Measurements from ENCODE around the gene AKT1.

The AKT1 gene

GRCh38 chr14:104788161-104788818 lies 7.3 kb downstream of the AKT1 start:
- in situ Hi-C loops (cut with MboI; ENCODE audit: low sequenced_read_pairs, unreplicated experiment) = no loop called here
- TF ChIP-seq CTCF (IDR thresholded peaks at IDR 0.05; ENCODE audit: borderline replicate concordance, control extremely low read depth, extremely low read depth, insufficient read depth, missing control alignments) = no peak
- DNase-seq (ENCODE audit: low spot score) = no peak

- in situ Hi-C loops (cut with MboI; ENCODE audit: low sequenced_read_pairs, unreplicated experiment) = no loop called here
- no peak for TF ChIP-seq CTCF (IDR thresholded peaks at IDR 0.05; ENCODE audit: borderline replicate concordance, control extremely low read depth, extremely low read depth, insufficient read depth, missing control alignments)
- no peak for DNase-seq (ENCODE audit: low spot score)
Measured at GRCh38 chr14:104787736-104788135, 7.8 kb downstream of the AKT1 start.

- TF ChIP-seq CTCF (IDR thresholded peaks at IDR 0.05; ENCODE audit: borderline replicate concordance, control extremely low read depth, extremely low read depth, insufficient read depth, missing control alignments) = no peak
- no peak for DNase-seq (ENCODE audit: low spot score)
- in situ Hi-C loops (cut with MboI; ENCODE audit: low sequenced_read_pairs, unreplicated experiment) = no loop called here
Measured at GRCh38 chr14:104786726-104787675, 8.5 kb downstream of the AKT1 start.

- no peak for TF ChIP-seq CTCF (IDR thresholded peaks at IDR 0.05; ENCODE audit: borderline replicate concordance, control extremely low read depth, extremely low read depth, insufficient read depth, missing control alignments)
- in situ Hi-C loops (cut with MboI; ENCODE audit: low sequenced_read_pairs, unreplicated experiment) = no loop called here
- no peak for DNase-seq (ENCODE audit: low spot score)
Measured at GRCh38 chr14:104786091-104786586, 9.4 kb downstream of the AKT1 start.

GRCh38 chr14:104785708-104786080 lies 9.9 kb downstream of the AKT1 start:
- in situ Hi-C loops (cut with MboI; ENCODE audit: low sequenced_read_pairs, unreplicated experiment) = no loop called here
- TF ChIP-seq CTCF (IDR thresholded peaks at IDR 0.05; ENCODE audit: borderline replicate concordance, control extremely low read depth, extremely low read depth, insufficient read depth, missing control alignments) = no peak
- no peak for DNase-seq (ENCODE audit: low spot score)

- DNase-seq (ENCODE audit: low spot score) = no peak
- in situ Hi-C loops (cut with MboI; ENCODE audit: low sequenced_read_pairs, unreplicated experiment) = no loop called here
- TF ChIP-seq CTCF (IDR thresholded peaks at IDR 0.05; ENCODE audit: borderline replicate concordance, control extremely low read depth, extremely low read depth, insufficient read depth, missing control alignments) = no peak
Measured at GRCh38 chr14:104784846-104785707, 10.5 kb downstream of the AKT1 start.
